Measurements from ENCODE around the gene WDR33. TPM values are rescaled to one million over a fixed set of nuclear protein-coding genes. Genes with fewer than 3 reads are reported as not detected.

Gene WDR33
- total RNA-seq, 1 donor from 2014 or later, result 37.1 TPM

DNA sequence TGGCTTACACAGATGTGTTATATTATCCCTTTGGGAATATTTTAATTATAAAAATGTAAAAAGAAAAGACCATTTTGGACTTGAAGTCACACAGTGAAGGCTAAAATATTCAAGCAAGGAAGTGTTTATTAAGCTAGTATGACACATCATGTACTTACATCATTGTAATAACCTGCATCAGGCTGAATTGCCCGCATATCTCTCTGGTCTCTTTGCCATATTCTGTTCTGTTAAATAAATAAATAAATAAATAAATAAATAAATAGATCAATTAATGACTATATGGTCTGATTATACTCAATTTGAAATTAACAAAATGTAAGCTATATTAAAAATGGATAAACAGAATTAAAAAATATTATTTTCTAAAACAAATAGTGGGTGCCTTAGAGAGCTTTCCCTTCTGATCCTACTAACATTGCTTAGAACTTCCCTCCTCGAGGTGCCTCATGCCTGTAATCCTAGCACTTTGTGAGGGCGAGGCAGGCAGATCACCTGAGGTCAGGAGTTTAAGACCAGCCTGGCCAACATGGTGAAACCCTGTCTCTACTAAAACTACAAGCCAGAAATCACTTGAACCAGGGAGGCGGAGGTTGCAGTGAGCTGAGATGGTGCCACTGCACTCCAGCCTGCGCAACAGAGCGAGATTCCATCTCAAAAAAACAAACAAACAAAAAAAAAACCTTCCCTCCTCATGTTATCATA is 42.0 kb downstream of the WDR33 start:
- TF ChIP-seq, protein P1, sequence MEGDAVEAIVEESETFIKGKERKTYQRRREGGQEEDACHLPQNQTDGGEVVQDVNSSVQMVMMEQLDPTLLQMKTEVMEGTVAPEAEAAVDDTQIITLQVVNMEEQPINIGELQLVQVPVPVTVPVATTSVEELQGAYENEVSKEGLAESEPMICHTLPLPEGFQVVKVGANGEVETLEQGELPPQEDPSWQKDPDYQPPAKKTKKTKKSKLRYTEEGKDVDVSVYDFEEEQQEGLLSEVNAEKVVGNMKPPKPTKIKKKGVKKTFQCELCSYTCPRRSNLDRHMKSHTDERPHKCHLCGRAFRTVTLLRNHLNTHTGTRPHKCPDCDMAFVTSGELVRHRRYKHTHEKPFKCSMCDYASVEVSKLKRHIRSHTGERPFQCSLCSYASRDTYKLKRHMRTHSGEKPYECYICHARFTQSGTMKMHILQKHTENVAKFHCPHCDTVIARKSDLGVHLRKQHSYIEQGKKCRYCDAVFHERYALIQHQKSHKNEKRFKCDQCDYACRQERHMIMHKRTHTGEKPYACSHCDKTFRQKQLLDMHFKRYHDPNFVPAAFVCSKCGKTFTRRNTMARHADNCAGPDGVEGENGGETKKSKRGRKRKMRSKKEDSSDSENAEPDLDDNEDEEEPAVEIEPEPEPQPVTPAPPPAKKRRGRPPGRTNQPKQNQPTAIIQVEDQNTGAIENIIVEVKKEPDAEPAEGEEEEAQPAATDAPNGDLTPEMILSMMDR (IDR thresholded peaks at IDR 0.05), result no peak
- TF ChIP-seq POLR2AphosphoS5 (IDR thresholded peaks at IDR 0.05; ENCODE audit: insufficient read depth in 1 of 2, low read depth in 1 of 2) (no peak), POLR2A (IDR thresholded peaks at IDR 0.05) (no peak)
- H3K9me3 ChIP-seq, result no peaks in the 10 kb centered on the region
- H3K36me3 ChIP-seq, result peaks cover 0 to 34% of the 10 kb centered on the region in 2 donors
- no peaks in the 10 kb centered on the region for H3K27me3 ChIP-seq
- intact Hi-C loops (cut with DNase I), result no loop called here
- H3K4me3 ChIP-seq, result no peak overlapping the region
- H3K4me1 ChIP-seq, result peaks cover 17% of the 10 kb centered on the region
- H3K27ac ChIP-seq, result no peak overlapping the region
- no peak for DNase-seq (ENCODE audit: extremely low spot score in 2 of 2)

DNA sequence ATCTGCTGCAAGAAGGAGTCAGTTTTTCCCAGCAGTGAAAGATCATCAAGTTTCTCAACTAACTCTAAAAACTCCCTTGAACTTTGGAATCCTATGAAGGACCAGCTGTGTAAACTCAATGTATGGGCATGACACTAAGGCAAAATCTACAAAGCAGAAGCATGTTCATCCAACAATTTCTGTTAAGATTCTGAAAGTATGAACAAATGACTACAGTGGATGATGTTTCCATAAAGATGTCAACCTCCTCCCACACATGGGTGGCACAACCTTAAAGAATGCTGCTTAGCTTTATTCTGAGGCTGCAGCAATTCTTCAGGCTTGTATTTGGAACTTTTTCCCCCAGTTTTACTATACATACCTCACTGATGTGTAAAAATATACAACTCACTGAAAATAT is 47.2 kb downstream of the WDR33 start:
- DNase-seq (ENCODE audit: extremely low spot score in 2 of 2), result no peak
- no peak overlapping the region for H3K4me3 ChIP-seq
- peaks cover 0 to 54% of the 10 kb centered on the region in 2 donors for H3K36me3 ChIP-seq
- TF ChIP-seq POLR2AphosphoS5 (IDR thresholded peaks at IDR 0.05; ENCODE audit: insufficient read depth in 1 of 2, low read depth in 1 of 2), result no peak
- TF ChIP-seq POLR2A (IDR thresholded peaks at IDR 0.05), result no peak
- TF ChIP-seq, protein P1 (IDR thresholded peaks at IDR 0.05), result no peak
- no peaks in the 10 kb centered on the region for H3K4me1 ChIP-seq
- H3K27me3 ChIP-seq, result no peaks in the 10 kb centered on the region
- intact Hi-C loops (cut with DNase I), result no loop called here
- no peaks in the 10 kb centered on the region for H3K9me3 ChIP-seq
- no peak overlapping the region for H3K27ac ChIP-seq

DNA sequence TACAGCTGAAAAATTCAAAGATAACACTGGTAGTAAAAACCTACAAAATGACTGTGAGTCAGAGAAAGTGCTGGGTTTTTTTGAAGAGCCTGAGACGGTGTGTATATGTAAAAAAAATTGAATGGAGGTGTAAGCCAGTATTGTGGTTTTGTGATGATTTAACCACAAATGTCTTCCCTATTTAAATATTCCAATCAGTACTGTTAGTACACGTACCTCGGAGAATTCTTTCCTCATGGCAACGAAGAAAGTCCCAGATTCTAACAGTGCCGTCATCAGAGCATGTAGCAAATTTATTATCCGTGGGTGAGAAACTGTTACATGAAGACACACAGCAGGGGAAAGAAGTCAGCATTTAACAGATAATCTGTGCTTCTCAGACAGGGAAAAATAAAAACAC is 48.1 kb downstream of the WDR33 start:
- Histone ChIP-seq H3K4me3 (no peak overlapping the region), H3K36me3 (peaks cover 0 to 50% of the 10 kb centered on the region in 2 donors), H3K4me1 (no peaks in the 10 kb centered on the region), H3K9me3 (no peaks in the 10 kb centered on the region), H3K27me3 (no peaks in the 10 kb centered on the region), H3K27ac (no peak overlapping the region)
- intact Hi-C loops (cut with DNase I), result no loop called here
- DNase-seq (ENCODE audit: extremely low spot score in 2 of 2), result no peak
- TF ChIP-seq, protein P1 (IDR thresholded peaks at IDR 0.05), result no peak
- TF ChIP-seq POLR2A (IDR thresholded peaks at IDR 0.05) (no peak), POLR2AphosphoS5 (IDR thresholded peaks at IDR 0.05; ENCODE audit: insufficient read depth in 1 of 2, low read depth in 1 of 2) (no peak)

DNA sequence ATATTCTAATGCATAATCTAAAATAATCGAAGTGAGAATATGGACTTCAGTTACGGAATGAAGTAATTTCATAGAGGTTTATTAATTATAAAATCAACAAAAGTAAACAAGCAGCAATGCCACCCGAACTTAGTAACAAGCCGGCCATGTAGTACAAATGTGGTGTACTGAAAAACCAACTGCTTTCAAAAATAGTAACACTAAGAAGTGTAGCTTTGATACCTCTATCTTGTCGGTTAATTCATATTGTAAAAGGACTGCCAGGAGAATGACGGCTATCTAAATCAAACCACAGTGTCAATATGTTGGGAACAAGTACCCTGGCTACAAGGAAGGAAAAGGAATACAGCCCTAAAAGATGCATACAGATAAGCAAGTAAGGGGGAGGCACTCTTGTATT is 48.5 kb downstream of the WDR33 start:
- no peaks in the 10 kb centered on the region for H3K27me3 ChIP-seq
- TF ChIP-seq, protein P1 (IDR thresholded peaks at IDR 0.05), result no peak
- TF ChIP-seq POLR2A (IDR thresholded peaks at IDR 0.05) (no peak), POLR2AphosphoS5 (IDR thresholded peaks at IDR 0.05; ENCODE audit: insufficient read depth in 1 of 2, low read depth in 1 of 2) (no peak)

DNA sequence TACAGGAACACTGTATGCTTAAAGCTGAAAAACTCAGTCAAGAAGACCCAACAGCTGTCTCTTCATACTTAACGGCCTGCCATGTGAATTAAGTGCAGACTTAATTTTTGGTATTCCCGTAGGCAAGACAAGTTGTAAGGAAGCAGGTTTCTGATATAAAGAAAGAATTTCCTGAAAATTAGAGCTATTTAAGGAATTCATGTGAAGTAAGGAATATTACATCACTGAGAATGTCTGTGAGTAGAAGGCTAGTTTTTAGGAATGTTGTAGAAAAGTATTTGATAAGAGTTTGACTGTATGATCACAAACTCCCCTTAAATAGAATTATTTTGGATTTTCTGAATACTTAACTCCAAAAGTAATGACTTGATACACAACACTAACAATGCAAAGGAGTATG is 51.0 kb downstream of the WDR33 start:
- no peak for DNase-seq (ENCODE audit: extremely low spot score in 2 of 2)
- Histone ChIP-seq H3K27me3 (no peaks in the 10 kb centered on the region), H3K36me3 (peaks cover 0 to 40% of the 10 kb centered on the region in 2 donors), H3K4me3 (no peak overlapping the region), H3K27ac (no peak overlapping the region), H3K4me1 (no peaks in the 10 kb centered on the region), H3K9me3 (no peaks in the 10 kb centered on the region)
- intact Hi-C loops (cut with DNase I), result no loop called here
- TF ChIP-seq, protein P1 (IDR thresholded peaks at IDR 0.05), result no peak

More for the DNA sequence above, 48.5 kb downstream of the WDR33 start:
- no peak overlapping the region for H3K27ac ChIP-seq
- no peaks in the 10 kb centered on the region for H3K9me3 ChIP-seq
- H3K36me3 ChIP-seq, result peaks cover 0 to 49% of the 10 kb centered on the region in 2 donors
- intact Hi-C loops (cut with DNase I), result no loop called here
- H3K4me3 ChIP-seq, result no peak overlapping the region
- no peaks in the 10 kb centered on the region for H3K4me1 ChIP-seq
- DNase-seq (ENCODE audit: extremely low spot score in 2 of 2), result no peak
